GM23338 (cell line): ENCODE measurements around the gene UMODL1.

Experiments used
- CTCF ChIP-seq, 2 experiments: fragments of 200-600 bp in 1 of 2; sonication (generic) in 1 of 2; conservative IDR thresholded peaks; 2 replicates each; pipeline versions ENCODE4 v1.5.1 to v1.6.1; 2016 to 2017; ENCODE audit warnings: antibody characterized with exemption in 2 of 2, low read depth in 2 of 2, mild to moderate bottlenecking in 2 of 2, moderate library complexity in 1 of 2
- EZH2 ChIP-seq: fragments of 200-600 bp; sonication (generic); IDR thresholded peaks from one replicate; pipeline ENCODE4 v1.8.0; 2017; ENCODE audit warnings: antibody characterized with exemption, mild to moderate bottlenecking, low read depth; ENCODE audit not compliant: unreplicated experiment
- EZH2phosphoT487 ChIP-seq: fragments of 200-600 bp; sonication (generic); IDR thresholded peaks from one replicate; pipeline ENCODE4 v1.8.1; 2018; ENCODE audit warnings: antibody characterized with exemption; ENCODE audit not compliant: unreplicated experiment
- POLR2AphosphoS5 ChIP-seq: IDR thresholded peaks from 2 replicates; pipeline ENCODE4 v1.6.1; 2016; ENCODE audit warnings: antibody characterized with exemption, low read depth

GRCh38 chr21:42163511-42163863, 92.4 kb downstream of the UMODL1 start:
- TF ChIP-seq CTCF (conservative IDR thresholded peaks at IDR 0.05; ENCODE audit: low read depth in 2 of 2) = no peak
- TF ChIP-seq EZH2 = no peak
- TF ChIP-seq POLR2AphosphoS5 = no peak
- no peak for TF ChIP-seq EZH2phosphoT487
